ENCODE results near the gene SEPTIN12.
A peak's percentile ranks its signal among the peaks of the same experiment; 100 is the strongest.
"Not testable (repeated sequence)": the region's sequence is repeated elsewhere in the genome, so short reads cannot be mapped to it uniquely, and the experiment has no call there.

Gene SEPTIN12

GRCh38 chr16:4802659-4803287, 14.6 kb upstream of the SEPTIN12 start:
- peak; percentile 82 for DNase-seq (ENCODE audit: low read depth)

- peak; percentile 52 for DNase-seq (ENCODE audit: low read depth)
Observed at GRCh38 chr16:4801962-4802658, 14.0 kb upstream of the SEPTIN12 start, which contains the start of gene ROGDI. Gene ROGDI (minus strand): TSS chr16:4802633. CDS start chr16:4802571, 62 bp downstream.

- DNase-seq (ENCODE audit: low read depth) = peak; percentile 9
Observed at GRCh38 chr16:4801051-4801961, 13.2 kb upstream of the SEPTIN12 start.

- no peak for DNase-seq (ENCODE audit: low read depth)
Observed at GRCh38 chr16:4800290-4801041, 12.3 kb upstream of the SEPTIN12 start.

- DNase-seq (ENCODE audit: low read depth) = no peak
Observed at GRCh38 chr16:4799171-4799855, 11.2 kb upstream of the SEPTIN12 start.

GRCh38 chr16:4798456-4798855, 10.3 kb upstream of the SEPTIN12 start:
- DNase-seq (ENCODE audit: low read depth) = no peak

GRCh38 chr16:4797805-4798252, 9.7 kb upstream of the SEPTIN12 start:
- no peak for DNase-seq (ENCODE audit: low read depth)

- no peak for DNase-seq (ENCODE audit: low read depth)
Observed at GRCh38 chr16:4796982-4797804, 9.0 kb upstream of the SEPTIN12 start.

- no peak for DNase-seq (ENCODE audit: low read depth)
Observed at GRCh38 chr16:4795828-4796572, 7.9 kb upstream of the SEPTIN12 start.

GRCh38 chr16:4795181-4795827, 7.2 kb upstream of the SEPTIN12 start, which contains the start of gene SMIM22:
Gene SMIM22 (plus strand): TSS chr16:4795369. CDS start chr16:4795735, 366 bp downstream.
- no peak for DNase-seq (ENCODE audit: low read depth)

- no peak for DNase-seq (ENCODE audit: low read depth)
Observed at GRCh38 chr16:4792951-4793513, 4.9 kb upstream of the SEPTIN12 start.

GRCh38 chr16:4790871-4791270, 2.7 kb upstream of the SEPTIN12 start:
- DNase-seq (ENCODE audit: low read depth) = no peak

- no peak for DNase-seq (ENCODE audit: low read depth)
Observed at GRCh38 chr16:4790261-4790660, 2.1 kb upstream of the SEPTIN12 start.

GRCh38 chr16:4788910-4789309, 765 bp upstream of the SEPTIN12 start:
- DNase-seq (ENCODE audit: low read depth) = no peak

- DNase-seq (ENCODE audit: low read depth) = no peak
Observed at GRCh38 chr16:4788489-4788889, 344 bp upstream of the SEPTIN12 start.

- no peak for DNase-seq (ENCODE audit: low read depth)
Observed at GRCh38 chr16:4787068-4787467, 1.1 kb downstream of the SEPTIN12 start.

- DNase-seq (ENCODE audit: low read depth) = no peak
Observed at GRCh38 chr16:4785758-4786433, 2.2 kb downstream of the SEPTIN12 start.

GRCh38 chr16:4784444-4784987, 3.6 kb downstream of the SEPTIN12 start:
- DNase-seq (ENCODE audit: low read depth) = not testable (repeated sequence)

All from activated gamma-delta T cell treated with anti-CD3 and anti-CD28 coated beads, Interleukin-2, amount 50 U/mL, for 16 hours (primary cell).